ENCODE data around the gene LNX1. TPM values are rescaled to one million over a fixed set of nuclear protein-coding genes. Genes with fewer than 3 reads are reported as not detected.

LNX1 gene
- 0.43 and 1.3 TPM in 2 replicates for total RNA-seq

- DNase-seq (ENCODE audit: low read depth) = no peak
- TF ChIP-seq CTCF (IDR thresholded peaks at IDR 0.05; ENCODE audit: insufficient read depth, low read depth, low read length) = no peak
Observed at GRCh38 chr4:53591372-53591892, at the start of gene LNX1. TSS of gene LNX1 (minus strand) at chr4:53591486. CDS start at chr4:53574002, 17,484 bp downstream.

GRCh38 chr4:53640576-53641453, 49.5 kb upstream of the LNX1 start:
- no peak for DNase-seq (ENCODE audit: low read depth)
- TF ChIP-seq CTCF (IDR thresholded peaks at IDR 0.05; ENCODE audit: insufficient read depth, low read depth, low read length) = no peak
- H3K4me3 ChIP-seq (ENCODE audit: low read depth, low read length) = no peak overlapping the region

More at GRCh38 chr4:53591372-53591892, at the start of gene LNX1:
- no peak within 1 kb of the TSS for H3K4me3 ChIP-seq (ENCODE audit: low read depth, low read length)

- no peak for TF ChIP-seq CTCF (IDR thresholded peaks at IDR 0.05; ENCODE audit: insufficient read depth, low read depth, low read length)
- no peak for DNase-seq (ENCODE audit: low read depth)
- H3K4me3 ChIP-seq (ENCODE audit: low read depth, low read length) = no peak overlapping the region
Observed at GRCh38 chr4:53638919-53639318, 47.6 kb upstream of the LNX1 start.

GRCh38 chr4:53637348-53637747, 46.1 kb upstream of the LNX1 start:
- DNase-seq (ENCODE audit: low read depth) = no peak
- no peak overlapping the region for H3K4me3 ChIP-seq (ENCODE audit: low read depth, low read length)
- TF ChIP-seq CTCF (IDR thresholded peaks at IDR 0.05; ENCODE audit: insufficient read depth, low read depth, low read length) = no peak

- no peak overlapping the region for H3K4me3 ChIP-seq (ENCODE audit: low read depth, low read length)
- DNase-seq (ENCODE audit: low read depth) = peak; percentile 91
- no peak for TF ChIP-seq CTCF (IDR thresholded peaks at IDR 0.05; ENCODE audit: insufficient read depth, low read depth, low read length)
Observed at GRCh38 chr4:53635697-53636483, 44.6 kb upstream of the LNX1 start.

- DNase-seq (ENCODE audit: low read depth) = peak; percentile 92
- no peak overlapping the region for H3K4me3 ChIP-seq (ENCODE audit: low read depth, low read length)
- TF ChIP-seq CTCF (IDR thresholded peaks at IDR 0.05; ENCODE audit: insufficient read depth, low read depth, low read length) = no peak
Observed at GRCh38 chr4:53633608-53634007, 42.3 kb upstream of the LNX1 start.
